ENCODE results near the gene MLF2.

The MLF2 gene

DNA sequence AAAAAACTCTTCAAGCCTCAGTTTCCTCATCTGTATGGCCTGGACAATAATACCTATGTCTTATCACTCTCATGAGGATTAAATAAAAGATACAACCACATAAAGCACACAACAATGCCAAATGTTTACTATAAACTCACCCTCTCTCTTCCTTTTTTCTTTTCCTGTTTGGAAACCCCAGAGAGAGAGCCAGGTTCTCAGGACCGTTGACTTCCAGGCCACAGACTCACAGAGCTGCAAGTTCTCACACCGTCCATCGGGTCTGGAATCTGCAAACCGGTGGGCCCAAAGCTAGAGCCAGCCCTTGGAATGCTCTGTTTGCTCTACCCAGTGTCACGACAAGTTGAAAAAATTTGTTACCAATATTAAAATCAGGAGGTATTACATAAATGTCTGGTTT lies 31.8 kb upstream of the MLF2 start:
- Histone ChIP-seq H3K4me2 (ENCODE audit: low read depth, low read length, poor library complexity, severe bottlenecking) (no peak overlapping the region), H3K9ac (ENCODE audit: low read length) (no peak overlapping the region), H3F3A (ENCODE audit: insufficient read depth) (no peaks in the 10 kb centered on the region), H3K9me3 (ENCODE audit: insufficient read depth, low read length) (no peaks in the 10 kb centered on the region), H3K9me2 (replicated peaks; ENCODE audit: insufficient read depth, low read length) (no peaks in the 10 kb centered on the region), H4K20me1 (ENCODE audit: low read depth, low read length) (no peaks in the 10 kb centered on the region), H3K27me3 (ENCODE audit: low read length) (no peaks in the 10 kb centered on the region), H3K4me3 (ENCODE audit: insufficient read depth, low read length, poor library complexity, severe bottlenecking) (no peak overlapping the region), H2AFZ (ENCODE audit: low read depth, low read length, severe bottlenecking) (no peak overlapping the region), H3K79me2 (ENCODE audit: insufficient read depth, low read length) (no peaks in the 10 kb centered on the region), H3K36me3 (ENCODE audit: low read length) (no peaks in the 10 kb centered on the region), H3K27ac (ENCODE audit: low read depth, low read length) (no peak overlapping the region)
- TF ChIP-seq, protein P1, sequence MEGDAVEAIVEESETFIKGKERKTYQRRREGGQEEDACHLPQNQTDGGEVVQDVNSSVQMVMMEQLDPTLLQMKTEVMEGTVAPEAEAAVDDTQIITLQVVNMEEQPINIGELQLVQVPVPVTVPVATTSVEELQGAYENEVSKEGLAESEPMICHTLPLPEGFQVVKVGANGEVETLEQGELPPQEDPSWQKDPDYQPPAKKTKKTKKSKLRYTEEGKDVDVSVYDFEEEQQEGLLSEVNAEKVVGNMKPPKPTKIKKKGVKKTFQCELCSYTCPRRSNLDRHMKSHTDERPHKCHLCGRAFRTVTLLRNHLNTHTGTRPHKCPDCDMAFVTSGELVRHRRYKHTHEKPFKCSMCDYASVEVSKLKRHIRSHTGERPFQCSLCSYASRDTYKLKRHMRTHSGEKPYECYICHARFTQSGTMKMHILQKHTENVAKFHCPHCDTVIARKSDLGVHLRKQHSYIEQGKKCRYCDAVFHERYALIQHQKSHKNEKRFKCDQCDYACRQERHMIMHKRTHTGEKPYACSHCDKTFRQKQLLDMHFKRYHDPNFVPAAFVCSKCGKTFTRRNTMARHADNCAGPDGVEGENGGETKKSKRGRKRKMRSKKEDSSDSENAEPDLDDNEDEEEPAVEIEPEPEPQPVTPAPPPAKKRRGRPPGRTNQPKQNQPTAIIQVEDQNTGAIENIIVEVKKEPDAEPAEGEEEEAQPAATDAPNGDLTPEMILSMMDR (IDR thresholded peaks at IDR 0.05; ENCODE audit: insufficient read depth, low read length, poor library complexity, severe bottlenecking) = no peak

DNA sequence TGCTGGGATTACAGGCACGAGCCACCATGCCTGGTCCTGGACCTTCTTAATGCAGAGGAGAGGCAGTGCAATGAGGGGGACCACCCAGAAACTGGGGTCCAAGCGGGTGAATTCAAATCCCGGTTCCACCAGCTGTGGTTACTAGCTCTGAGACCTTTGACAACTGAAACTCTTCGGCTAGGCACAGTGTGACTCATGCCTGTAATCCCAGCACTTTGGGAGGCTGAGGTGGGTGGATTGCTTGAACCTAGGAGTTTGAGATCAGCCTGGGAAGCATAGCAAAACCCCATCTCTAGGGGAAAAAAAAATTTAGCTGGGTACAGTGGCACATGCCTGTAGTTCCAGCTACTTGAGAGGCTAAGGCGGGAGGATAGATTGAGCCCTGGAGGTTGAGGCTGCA lies 31.4 kb upstream of the MLF2 start:
- Histone ChIP-seq H3K9me3 (ENCODE audit: insufficient read depth, low read length) (no peaks in the 10 kb centered on the region), H3K36me3 (ENCODE audit: low read length) (no peaks in the 10 kb centered on the region), H3K9me2 (replicated peaks; ENCODE audit: insufficient read depth, low read length) (no peaks in the 10 kb centered on the region), H4K20me1 (ENCODE audit: low read depth, low read length) (no peaks in the 10 kb centered on the region), H3K4me2 (ENCODE audit: low read depth, low read length, poor library complexity, severe bottlenecking) (no peak overlapping the region), H3F3A (ENCODE audit: insufficient read depth) (no peaks in the 10 kb centered on the region), H3K79me2 (ENCODE audit: insufficient read depth, low read length) (no peaks in the 10 kb centered on the region), H3K27me3 (ENCODE audit: low read length) (no peaks in the 10 kb centered on the region), H3K27ac (ENCODE audit: low read depth, low read length) (no peak overlapping the region), H3K4me3 (ENCODE audit: insufficient read depth, low read length, poor library complexity, severe bottlenecking) (no peak overlapping the region), H3K9ac (ENCODE audit: low read length) (no peak overlapping the region), H2AFZ (ENCODE audit: low read depth, low read length, severe bottlenecking) (no peak overlapping the region)
- no peak for TF ChIP-seq EZH2phosphoT487 (conservative IDR thresholded peaks at IDR 0.05; ENCODE audit: low read length)
- TF ChIP-seq, protein P1 (IDR thresholded peaks at IDR 0.05; ENCODE audit: insufficient read depth, low read length, poor library complexity, severe bottlenecking) = no peak

DNA sequence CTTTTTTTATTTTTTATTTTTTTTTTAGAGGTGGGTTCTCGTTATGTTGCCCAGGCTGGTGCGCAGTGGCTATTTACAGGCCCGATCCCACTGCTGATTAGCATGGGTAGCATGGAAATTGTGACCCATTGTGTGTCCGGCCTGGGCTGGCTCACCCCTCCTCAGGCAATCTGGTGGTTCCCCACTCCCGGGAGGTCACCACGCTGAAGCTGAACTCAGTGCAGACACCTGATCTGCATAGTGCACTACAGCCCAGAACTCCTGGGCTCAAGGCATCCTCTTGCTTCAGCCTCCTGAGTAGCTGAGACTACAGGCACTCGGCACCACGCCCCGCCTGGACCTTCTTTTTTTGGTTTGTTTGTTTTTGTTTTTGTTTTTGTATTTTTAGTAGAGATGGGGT lies 30.9 kb upstream of the MLF2 start:
- Histone ChIP-seq H3K79me2 (ENCODE audit: insufficient read depth, low read length) (no peaks in the 10 kb centered on the region), H4K20me1 (ENCODE audit: low read depth, low read length) (no peaks in the 10 kb centered on the region), H2AFZ (ENCODE audit: low read depth, low read length, severe bottlenecking) (no peak overlapping the region), H3K4me2 (ENCODE audit: low read depth, low read length, poor library complexity, severe bottlenecking) (no peak overlapping the region), H3K27me3 (ENCODE audit: low read length) (no peaks in the 10 kb centered on the region), H3K9ac (ENCODE audit: low read length) (no peak overlapping the region), H3K36me3 (ENCODE audit: low read length) (no peaks in the 10 kb centered on the region), H3K4me3 (ENCODE audit: insufficient read depth, low read length, poor library complexity, severe bottlenecking) (no peak overlapping the region), H3F3A (ENCODE audit: insufficient read depth) (no peaks in the 10 kb centered on the region), H3K9me2 (replicated peaks; ENCODE audit: insufficient read depth, low read length) (no peaks in the 10 kb centered on the region), H3K27ac (ENCODE audit: low read depth, low read length) (no peak overlapping the region), H3K9me3 (ENCODE audit: insufficient read depth, low read length) (no peaks in the 10 kb centered on the region)
- no peak for TF ChIP-seq EZH2phosphoT487 (conservative IDR thresholded peaks at IDR 0.05; ENCODE audit: low read length)
- TF ChIP-seq, protein P1 (IDR thresholded peaks at IDR 0.05; ENCODE audit: insufficient read depth, low read length, poor library complexity, severe bottlenecking) = no peak
